HFFc6 (cell line): Measurements from ENCODE around the gene NBEAL2. TPM values are rescaled to one million over a fixed set of nuclear protein-coding genes. Genes with fewer than 3 reads are reported as not detected.
"Not testable (repeated sequence)": the region's sequence is repeated elsewhere in the genome, so short reads cannot be mapped to it uniquely, and the experiment has no call there.

ENCODE experiments used
- DNase-seq: peaks from one replicate; pipeline ENCODE4 v3.0.0-alpha.2; 2018
- H3K27ac Mint-ChIP-seq: 2 replicates; pipeline ENCODE4 v1.8.0; 2020; ENCODE audit warnings: mild to moderate bottlenecking, mixed read lengths
- H3K27me3 Mint-ChIP-seq: 2 replicates; pipeline ENCODE4 v1.8.0; 2021; ENCODE audit warnings: mild to moderate bottlenecking, moderate library complexity, mixed read lengths; ENCODE audit not compliant: insufficient read depth
- H3K36me3 Mint-ChIP-seq: 2 replicates; pipeline ENCODE4 v1.8.0; 2021; ENCODE audit warnings: low read depth, mixed read lengths
- H3K4me1 Mint-ChIP-seq: 2 replicates; pipeline ENCODE4 v1.8.0; 2020; ENCODE audit warnings: low read depth, mixed read lengths
- H3K4me3 Mint-ChIP-seq: 2 replicates; pipeline ENCODE4 v1.8.0; 2020; ENCODE audit warnings: mild to moderate bottlenecking, moderate library complexity, mixed read lengths
- H3K9me3 Mint-ChIP-seq: 2 replicates; pipeline ENCODE4 v1.8.0; 2020; ENCODE audit warnings: mild to moderate bottlenecking, mixed read lengths
- total RNA-seq, 6 experiments: library from RNA; stranded (reverse); fragmentation: NEBNext Ultra II Directional; extraction: Animal tissue kit (Norgen Biotek cat#: 25700); gene quantifications; 2 replicates in 1 of 6; 3 replicates in 5 of 6; pipeline ENCODE4 v1.2.3, GENCODE V29; 2021
- TF ChIP-seq, protein P1 (sequence below): fragments of 200-600 bp; sonication (generic); IDR thresholded peaks from 2 replicates; pipeline ENCODE4 v1.5.0; 2021; ENCODE audit warnings: antibody characterized with exemption, mild to moderate bottlenecking

Gene NBEAL2
- total RNA-seq, 6 experiments from 2014 or later, result 5.3 to 7.6 (median 5.8) TPM

DNA sequence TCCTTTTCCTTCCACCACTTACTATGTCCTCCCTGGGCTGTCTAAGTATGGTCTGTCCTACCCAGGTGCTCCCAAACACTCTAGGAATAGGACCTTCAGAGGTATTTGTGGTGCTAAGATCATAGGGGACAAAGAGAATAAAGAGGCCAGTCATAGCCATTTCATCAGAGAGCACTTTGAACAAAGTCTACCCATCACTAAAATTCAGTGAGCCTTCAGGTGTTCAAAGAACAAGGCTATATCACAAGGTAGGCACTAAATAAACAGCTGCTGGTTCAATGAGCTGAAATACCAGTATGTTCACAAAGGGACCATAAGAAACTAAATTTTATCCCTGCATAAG, 38.8 kb downstream of the NBEAL2 start:
- H3K27ac Mint-ChIP-seq, result peak overlapping the region; percentile 86
- no peak for DNase-seq
- H3K9me3 Mint-ChIP-seq, result no peaks in the 10 kb centered on the region
- peaks cover 8% of the 10 kb centered on the region for H3K27me3 Mint-ChIP-seq
- H3K4me3 Mint-ChIP-seq, result no peak overlapping the region
- TF ChIP-seq, protein P1, sequence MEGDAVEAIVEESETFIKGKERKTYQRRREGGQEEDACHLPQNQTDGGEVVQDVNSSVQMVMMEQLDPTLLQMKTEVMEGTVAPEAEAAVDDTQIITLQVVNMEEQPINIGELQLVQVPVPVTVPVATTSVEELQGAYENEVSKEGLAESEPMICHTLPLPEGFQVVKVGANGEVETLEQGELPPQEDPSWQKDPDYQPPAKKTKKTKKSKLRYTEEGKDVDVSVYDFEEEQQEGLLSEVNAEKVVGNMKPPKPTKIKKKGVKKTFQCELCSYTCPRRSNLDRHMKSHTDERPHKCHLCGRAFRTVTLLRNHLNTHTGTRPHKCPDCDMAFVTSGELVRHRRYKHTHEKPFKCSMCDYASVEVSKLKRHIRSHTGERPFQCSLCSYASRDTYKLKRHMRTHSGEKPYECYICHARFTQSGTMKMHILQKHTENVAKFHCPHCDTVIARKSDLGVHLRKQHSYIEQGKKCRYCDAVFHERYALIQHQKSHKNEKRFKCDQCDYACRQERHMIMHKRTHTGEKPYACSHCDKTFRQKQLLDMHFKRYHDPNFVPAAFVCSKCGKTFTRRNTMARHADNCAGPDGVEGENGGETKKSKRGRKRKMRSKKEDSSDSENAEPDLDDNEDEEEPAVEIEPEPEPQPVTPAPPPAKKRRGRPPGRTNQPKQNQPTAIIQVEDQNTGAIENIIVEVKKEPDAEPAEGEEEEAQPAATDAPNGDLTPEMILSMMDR, result no peak
- peaks cover 38% of the 10 kb centered on the region; the same call in 1 of the 2 replicates for H3K36me3 Mint-ChIP-seq
- peaks cover 61% of the 10 kb centered on the region for H3K4me1 Mint-ChIP-seq

- Mint-ChIP-seq H3K4me1 (peaks cover 61% of the 10 kb centered on the region), H3K36me3 (peaks cover 32% of the 10 kb centered on the region; the same call in 1 of the 2 replicates), H3K9me3 (no peaks in the 10 kb centered on the region), H3K27me3 (peaks cover 4% of the 10 kb centered on the region), H3K4me3 (no peak overlapping the region), H3K27ac (peak overlapping the region; percentile 38; the same call in 1 of the 2 replicates)
- no peak for DNase-seq
- TF ChIP-seq, protein P1, result no peak
Observed at GRCh38 chr3:47019201-47019600, 39.7 kb downstream of the NBEAL2 start.

DNA sequence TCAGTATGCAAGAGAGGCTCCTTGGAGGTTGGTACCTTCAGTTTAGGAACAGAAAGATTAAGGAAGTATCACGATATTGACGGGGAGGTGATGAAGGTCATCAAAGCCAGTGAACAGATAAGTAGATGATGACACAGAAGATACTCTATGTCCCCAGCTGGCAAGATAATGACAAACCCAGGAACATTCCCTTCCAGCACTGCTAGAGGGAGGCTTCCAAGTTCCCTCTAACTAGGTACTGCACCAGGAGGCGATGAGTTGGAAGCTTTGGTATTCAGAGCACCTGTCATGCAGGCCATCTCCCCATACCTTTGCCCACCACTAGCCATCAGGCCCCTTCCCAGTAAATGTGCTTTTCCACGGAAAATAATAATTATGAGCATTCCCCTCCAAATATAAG, 40.8 kb downstream of the NBEAL2 start:
- H3K4me1 Mint-ChIP-seq, result peaks cover 69% of the 10 kb centered on the region
- no peaks in the 10 kb centered on the region for H3K9me3 Mint-ChIP-seq
- peaks cover 27% of the 10 kb centered on the region; the same call in 1 of the 2 replicates for H3K36me3 Mint-ChIP-seq
- TF ChIP-seq, protein P1, result no peak
- H3K27ac Mint-ChIP-seq, result 0 out of 2 replicates have a peak overlapping the region, but pooled peaks have one; percentile 12
- H3K4me3 Mint-ChIP-seq, result no peak overlapping the region
- H3K27me3 Mint-ChIP-seq, result peaks cover 4% of the 10 kb centered on the region
- no peak for DNase-seq

GRCh38 chr3:47022641-47023071, 43.2 kb downstream of the NBEAL2 start:
- Mint-ChIP-seq H3K9me3 (no peaks in the 10 kb centered on the region), H3K4me3 (no peak overlapping the region), H3K27ac (peak overlapping the region; percentile 55), H3K4me1 (peaks cover 60% of the 10 kb centered on the region), H3K27me3 (peaks cover 2% of the 10 kb centered on the region; the same call in 1 of the 2 replicates), H3K36me3 (peaks cover 17% of the 10 kb centered on the region; the same call in 1 of the 2 replicates)
- no peak for DNase-seq
- TF ChIP-seq, protein P1, result no peak

DNA sequence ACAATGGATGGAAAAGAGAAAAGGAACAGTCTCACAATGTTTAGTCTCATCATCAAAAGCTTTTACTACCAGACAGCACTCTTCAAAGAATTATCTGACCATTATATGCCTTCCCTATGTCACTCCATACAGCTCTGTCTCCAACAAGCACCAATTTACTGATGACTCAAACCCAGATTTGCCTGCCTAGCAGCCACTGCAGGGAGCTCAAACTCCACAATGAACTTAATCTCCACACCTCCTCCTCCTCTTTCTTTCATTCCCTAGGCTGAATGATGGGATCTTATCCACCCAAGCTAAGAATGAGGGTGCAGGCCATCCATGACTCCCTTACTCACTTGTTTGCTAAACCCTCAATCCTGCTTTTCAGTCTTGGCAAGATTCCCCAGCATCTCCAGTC, 45.5 kb downstream of the NBEAL2 start:
- TF ChIP-seq, protein P1, result no peak
- Mint-ChIP-seq H3K36me3 (peaks cover 8% of the 10 kb centered on the region; the same call in 1 of the 2 replicates), H3K9me3 (no peaks in the 10 kb centered on the region), H3K27ac (peak overlapping the region; percentile 10; the same call in 1 of the 2 replicates), H3K4me1 (peaks cover 37% of the 10 kb centered on the region), H3K27me3 (peaks cover 2% of the 10 kb centered on the region; the same call in 1 of the 2 replicates), H3K4me3 (no peak overlapping the region)
- DNase-seq, result peak; percentile 41

- not testable (repeated sequence) for DNase-seq, H3K9me3 Mint-ChIP-seq, H3K27me3 Mint-ChIP-seq, H3K4me3 Mint-ChIP-seq, H3K36me3 Mint-ChIP-seq
- peaks cover 42% of the 10 kb centered on the region for H3K4me1 Mint-ChIP-seq
- peak overlapping the region; percentile 49; the same call in 1 of the 2 replicates for H3K27ac Mint-ChIP-seq
Observed at GRCh38 chr3:47026432-47026831, 47.0 kb downstream of the NBEAL2 start.
